HG02970 (cell line): Measurements from ENCODE around the gene RABGAP1L.
"Not testable (repeated sequence)": the region's sequence is repeated elsewhere in the genome, so short reads cannot be mapped to it uniquely, and the experiment has no call there.

ENCODE experiments used
- ATAC-seq: cut with Tn5 transposase; IDR thresholded peaks from one replicate; pipeline ENCODE4 v1.9.1; 2021; ENCODE audit warnings: mild to moderate bottlenecking, moderate library complexity, moderate number of reproducible peaks; ENCODE audit not compliant: unreplicated experiment, low FRiP score

Gene RABGAP1L

DNA sequence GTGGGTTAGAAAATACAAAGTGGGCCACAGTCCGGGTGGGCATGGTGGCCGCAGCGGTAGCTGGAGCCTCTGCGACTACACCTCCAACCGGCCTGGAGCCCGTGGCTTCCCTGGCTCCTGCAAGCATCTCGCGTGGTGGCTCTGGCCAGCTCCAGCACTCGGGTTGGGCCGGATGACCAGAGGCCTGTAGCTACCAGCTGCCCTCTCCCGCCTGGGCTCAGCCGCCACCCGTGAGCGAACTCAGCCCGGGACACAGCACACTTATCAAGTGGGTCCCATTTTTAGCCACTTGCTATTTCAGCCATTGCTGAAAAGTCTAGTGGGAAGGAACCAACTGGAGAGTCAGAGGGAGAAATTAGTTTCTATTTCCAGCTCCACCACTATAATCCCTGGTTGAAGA lies 732.7 kb downstream of the RABGAP1L start:
- ATAC-seq: no peak

DNA sequence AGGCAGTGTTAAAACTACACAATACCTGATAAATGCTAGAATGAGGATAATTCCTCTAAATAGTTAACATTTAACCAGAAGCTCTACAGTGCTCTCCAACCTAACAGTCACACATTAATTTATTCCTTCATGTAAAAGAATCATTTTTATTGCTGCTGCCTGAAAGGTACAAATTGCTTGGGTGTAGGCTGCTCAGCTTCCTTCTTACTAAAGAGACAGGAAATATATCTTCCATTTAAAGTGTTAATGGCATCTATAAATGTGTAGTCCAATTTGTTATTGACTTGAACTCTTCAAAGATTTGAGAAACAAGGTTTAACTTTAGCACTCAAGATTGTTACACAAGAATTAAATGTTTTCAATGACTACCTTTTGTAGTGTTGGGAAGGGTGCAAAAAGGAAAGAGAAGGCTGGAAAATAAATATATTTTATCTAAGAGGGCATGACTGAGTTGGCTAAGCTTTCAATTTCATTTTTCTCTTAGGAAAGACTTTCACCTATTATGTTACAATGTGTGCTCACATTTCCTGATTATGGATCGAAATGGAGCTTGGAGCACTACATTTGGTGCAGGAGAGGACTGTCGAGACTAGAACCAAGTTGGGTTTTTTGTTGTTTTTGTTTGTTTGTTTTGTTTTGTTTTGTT lies 734.9 kb downstream of the RABGAP1L start:
- no peak for ATAC-seq

DNA sequence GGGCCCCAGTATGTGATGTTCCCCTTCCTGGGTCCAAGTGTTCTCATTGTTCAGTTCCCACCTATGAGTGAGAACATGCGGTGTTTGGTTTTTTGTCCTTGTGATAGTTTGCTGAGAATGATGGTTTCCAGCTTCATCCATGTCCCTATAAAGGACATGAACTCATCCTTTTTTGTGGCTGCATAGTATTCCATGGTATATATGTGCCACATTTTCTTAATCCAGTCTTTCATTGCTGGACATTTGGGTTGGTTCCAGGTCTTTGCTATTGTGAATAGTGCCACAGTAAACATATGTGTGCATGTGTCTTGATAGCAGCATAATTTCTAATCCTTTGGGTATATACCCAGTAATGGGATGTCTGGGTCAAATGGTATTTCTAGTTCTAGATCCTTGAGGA lies 736.3 kb downstream of the RABGAP1L start:
- ATAC-seq: not testable (repeated sequence)

DNA sequence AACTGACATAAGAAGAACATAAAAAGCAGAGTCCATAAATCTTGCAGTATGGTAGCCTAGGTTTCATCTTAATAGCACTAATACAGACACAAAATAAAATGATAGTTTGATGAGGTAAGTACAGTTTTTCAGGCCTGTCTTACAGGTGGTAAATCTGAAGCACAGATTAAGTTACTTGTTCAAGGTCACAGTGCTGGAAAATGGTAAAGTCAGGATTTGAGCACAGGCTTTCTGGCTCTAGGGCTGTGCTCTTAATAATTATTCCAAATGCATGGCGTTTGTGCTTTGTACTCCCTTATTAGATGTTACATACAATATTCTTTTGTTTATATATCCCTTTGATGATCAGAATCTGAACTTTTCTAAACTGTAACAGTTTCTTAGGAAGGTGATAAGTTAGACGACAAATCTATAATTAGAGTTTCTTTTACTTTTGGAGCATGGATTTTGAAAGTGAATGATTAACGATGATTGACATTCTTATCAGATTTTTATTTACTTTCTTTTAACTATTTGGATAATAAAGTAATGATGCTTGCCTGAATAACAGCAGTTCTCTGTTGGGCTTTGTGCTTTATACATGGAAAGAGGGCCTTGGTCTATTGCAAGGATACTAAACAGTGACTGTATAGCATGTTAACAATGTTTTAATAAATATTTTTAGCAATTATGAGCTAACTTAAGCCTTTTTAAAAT lies 738.9 kb downstream of the RABGAP1L start:
- no peak for ATAC-seq

DNA sequence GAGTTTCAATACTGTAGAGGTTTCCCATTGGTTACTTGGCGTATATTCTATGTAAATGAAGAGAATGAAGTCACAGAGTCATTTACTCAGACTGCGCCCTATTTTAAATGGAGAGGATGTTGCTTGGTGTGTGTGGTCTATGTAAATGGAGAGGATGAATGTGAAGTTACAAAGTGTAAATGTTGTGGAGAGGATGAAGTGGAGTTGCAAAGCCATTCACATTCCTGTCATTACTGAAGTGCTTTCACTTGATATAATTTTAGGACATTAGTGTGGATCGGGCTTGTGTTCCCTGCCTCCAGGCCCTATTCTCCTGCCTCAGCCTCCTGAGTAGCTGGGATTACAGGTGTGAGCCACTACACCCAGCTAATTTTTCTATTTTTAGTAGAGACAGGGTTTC lies 741.0 kb downstream of the RABGAP1L start:
- no peak for ATAC-seq

DNA sequence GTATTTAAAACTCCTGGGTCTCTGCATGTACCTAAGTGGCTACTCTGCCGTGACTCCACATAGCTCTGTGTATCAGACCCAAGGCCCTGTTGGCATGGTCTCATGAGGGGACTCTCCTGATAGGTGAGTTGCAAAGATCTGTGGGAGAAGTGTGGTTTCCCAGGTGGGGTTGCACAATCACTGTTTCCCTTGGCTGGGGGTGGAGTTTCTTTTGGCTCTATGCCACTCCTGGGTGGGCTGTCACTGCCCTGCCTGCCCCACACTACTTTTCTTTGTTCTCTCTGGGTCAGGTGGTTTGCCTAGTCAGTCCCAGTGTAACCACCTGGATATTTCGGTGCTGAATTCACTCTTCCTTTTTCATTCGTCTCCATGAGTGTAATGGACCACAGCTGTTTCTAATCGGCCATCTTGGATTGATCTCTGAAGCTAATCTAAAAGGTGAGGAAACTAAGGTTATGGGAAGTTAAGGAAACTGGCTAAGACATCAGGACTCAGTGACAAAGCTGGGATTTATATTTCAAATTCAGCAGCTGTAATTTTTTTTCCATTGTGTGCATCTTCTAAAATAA lies 743.3 kb downstream of the RABGAP1L start:
- ATAC-seq: no peak

DNA sequence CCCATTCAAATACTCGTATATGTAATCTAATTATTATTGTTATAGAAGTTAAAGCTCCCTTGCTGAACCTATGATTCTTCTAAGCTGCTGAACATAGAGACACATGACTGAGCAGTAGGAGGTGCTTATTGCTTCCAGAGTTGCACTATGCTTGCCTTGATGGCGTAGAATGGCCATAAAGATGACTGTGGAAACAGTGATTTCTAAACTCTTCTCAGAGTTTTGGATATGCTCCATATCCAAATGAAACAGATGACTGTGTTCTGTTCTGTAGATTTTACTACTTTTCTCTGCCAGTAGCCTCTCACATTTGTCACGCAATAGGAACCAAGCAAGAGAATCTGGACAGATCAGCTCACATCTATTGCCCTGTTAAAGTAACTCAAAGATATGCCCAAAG lies 752.3 kb downstream of the RABGAP1L start:
- ATAC-seq: no peak

DNA sequence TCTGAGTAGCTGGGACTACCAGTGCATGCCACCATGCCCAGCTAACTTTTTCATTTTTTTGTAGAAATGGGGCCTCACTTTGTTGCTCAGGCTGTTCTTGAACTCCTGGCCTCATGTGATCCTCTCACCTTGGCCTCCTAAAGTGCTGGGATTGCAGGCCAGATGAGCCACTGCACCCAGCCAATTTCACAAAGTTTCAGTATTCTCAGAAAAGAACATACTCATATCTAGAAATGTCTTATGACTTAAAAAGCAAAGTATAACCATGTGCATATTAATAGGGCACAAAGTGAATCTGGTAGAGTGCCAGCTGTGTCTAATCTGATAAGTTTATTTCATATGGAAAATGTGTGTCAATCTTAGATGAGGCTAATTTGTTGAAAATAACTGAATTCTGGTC lies 752.9 kb downstream of the RABGAP1L start:
- no peak for ATAC-seq

DNA sequence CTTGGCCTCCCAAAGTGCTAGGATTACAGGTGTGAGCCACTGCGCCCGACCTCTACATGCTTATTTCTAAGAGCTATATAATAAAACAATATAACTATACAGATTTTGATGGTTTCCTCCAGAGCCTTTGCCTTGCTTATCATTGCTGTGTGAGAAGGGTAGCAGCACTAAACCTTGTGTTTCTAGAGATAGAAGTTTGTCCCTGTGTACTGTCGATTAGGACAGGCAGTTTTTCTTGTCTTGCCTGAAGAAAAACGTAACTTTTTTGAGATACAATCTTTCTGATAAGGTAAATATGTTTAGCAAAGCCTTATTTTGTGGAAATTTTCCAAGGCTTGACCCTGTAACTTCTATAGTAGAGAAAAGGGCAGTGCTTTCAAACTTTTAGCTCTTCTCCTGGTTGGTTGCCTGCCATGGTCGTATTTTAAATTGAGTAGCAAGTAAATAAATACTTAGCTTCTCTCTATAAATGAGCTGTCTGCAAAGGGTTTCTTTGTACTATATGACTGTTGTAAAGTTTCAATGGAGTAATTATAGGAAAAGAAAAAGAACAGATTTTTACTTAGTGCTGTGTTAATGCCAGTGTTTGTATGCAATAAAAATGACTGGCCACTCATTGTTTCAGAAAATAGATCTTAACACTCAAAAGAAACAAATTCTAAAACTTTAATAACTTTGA lies 754.0 kb downstream of the RABGAP1L start:
- no peak for ATAC-seq

DNA sequence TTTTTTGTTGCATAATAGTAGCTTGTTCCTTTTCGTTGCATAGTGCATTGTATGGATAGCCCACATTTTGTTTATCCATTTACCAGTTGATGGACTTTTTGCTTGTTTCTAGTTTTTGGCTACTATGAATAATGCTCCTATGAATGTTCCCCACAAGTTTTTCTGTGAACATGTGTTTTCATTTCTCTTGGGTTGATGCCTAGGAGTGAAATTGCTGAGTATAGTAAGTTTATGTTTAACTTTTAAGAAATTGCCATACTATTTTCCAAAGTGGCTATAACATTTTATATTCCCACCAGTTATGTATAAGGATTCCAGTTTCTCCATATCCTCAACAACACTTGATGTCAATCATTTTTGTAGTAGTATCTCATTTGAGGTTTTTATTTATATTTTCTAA lies 755.7 kb downstream of the RABGAP1L start:
- no peak for ATAC-seq

DNA sequence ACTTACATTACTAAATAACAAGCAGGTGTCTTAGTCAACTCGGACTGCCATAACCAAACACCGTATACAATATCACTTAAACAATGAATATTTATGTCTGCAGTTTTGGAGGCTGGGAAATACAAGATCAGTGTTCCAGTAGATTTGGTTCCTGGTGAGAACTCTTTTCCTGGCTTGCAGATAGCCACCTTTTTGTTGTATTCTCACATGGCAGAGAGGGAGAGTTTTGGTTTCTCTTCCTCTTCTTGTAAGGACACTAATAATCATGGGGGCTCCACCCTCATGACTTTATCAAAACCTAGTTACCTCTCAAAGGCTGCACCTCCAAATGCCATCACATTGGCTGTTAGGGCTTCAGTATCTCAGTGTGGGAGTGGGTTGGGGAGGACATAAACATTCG lies 757.5 kb downstream of the RABGAP1L start:
- ATAC-seq: no peak

DNA sequence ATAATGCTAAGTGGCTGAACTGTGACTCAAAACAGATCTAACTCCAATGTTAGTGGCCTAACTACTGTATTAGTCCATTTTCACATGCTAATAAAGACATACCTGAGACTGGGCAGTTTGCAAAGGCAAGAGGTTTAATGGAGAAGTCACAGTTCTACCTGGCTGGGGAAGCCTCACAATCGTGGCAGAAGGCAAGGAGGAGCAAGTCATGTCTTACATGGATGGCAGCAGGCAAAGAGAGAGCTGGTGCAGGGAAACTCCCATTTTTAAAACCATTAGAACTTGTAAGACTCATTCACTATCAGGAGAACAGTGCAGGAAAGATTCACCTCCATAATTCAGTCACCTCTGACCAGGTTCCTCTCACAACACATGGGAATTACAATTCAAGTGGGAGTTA lies 760.8 kb downstream of the RABGAP1L start:
- ATAC-seq: no peak

DNA sequence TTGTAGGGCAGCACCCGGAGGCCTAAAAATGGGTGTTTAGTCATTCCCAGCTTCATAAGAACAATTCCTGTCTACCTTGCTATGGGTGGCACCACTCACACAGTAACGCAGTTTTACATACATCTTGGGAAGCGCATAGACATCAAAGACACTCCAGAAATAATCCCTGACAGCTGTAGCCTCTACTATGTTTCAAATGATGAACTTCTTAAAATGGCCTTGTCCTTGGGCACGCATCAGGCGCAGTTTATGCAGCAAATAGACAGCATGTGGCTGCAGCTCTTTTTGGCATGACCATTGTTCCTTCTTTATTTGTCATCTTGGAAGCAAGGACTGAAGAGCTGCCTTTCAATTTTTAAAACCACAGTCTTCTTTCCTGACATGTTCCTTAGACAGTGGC lies 762.8 kb downstream of the RABGAP1L start:
- ATAC-seq: no peak

DNA sequence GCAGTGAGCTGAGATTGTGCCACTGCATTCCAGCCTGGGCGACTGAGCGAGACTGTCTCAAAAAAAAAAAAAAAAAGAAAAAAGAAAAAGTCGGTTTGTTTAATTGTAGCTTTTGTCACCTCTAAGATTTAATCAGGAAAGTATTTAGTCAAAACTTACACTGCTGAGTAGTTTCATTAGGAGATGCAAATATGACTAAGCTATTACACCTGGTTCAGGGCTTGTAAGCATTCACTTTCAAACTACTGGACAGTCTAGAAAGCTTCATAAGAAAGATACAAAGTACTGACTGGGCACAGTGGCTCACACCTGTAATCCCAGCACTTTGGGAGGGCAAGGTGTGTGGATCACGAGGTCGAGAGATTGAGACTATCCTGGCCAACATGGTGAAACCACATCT lies 764.5 kb downstream of the RABGAP1L start:
- ATAC-seq: no peak

DNA sequence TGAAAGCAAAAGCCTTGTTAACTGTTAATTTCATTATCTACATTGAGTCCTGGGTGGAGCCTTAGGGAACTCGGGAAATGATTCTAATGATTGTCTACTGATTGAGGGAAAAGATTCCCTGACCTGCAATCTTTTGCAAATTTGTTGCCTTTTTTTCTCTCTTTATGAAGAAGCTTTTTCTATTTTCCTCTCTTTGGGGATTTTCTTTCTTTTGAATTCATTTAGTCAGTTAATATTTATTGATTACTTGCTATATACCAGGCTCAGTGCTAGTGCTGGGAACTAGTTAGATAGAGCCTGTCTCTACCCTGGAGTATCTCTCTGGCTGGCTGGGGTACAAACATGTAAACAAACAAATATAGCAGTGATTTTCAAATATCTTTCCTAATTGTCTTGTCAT lies 769.2 kb downstream of the RABGAP1L start:
- ATAC-seq: no peak

DNA sequence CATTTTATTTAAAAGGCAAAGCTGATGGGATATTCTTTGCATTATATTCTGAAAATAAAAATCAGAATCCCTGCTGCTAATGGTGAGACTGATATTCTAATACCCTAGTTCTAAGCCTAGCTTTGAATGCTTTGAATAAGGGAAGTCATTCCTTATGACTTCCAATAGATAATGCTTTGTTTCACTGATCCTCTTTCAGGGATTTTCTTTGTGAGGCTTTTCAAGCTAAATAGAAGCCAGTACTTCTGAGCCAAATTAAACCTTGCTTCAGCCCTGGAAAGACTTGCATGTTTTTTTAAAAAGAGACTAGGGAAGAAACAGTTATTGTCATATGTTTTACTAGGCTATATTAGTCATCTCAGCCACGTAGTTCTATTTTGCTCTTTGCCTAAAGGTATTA lies 771.9 kb downstream of the RABGAP1L start:
- ATAC-seq: no peak

DNA sequence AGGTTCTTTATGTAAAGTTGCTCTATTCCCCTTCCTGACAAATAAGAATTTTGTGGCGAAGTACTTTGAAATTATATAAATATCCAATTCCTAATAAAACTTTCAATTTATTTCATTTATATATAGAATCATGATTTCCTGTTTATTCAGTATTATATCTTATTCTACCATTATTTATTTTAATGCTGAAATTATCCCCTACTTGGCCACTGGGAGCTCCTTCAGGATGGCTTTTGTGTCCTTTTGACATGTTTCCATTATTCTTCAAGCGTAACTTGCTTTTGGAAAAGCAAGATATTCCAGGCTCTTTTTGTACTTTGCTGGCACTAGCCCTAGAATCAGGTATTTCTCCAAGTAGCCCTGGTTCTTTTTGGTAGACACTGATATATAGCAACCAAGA lies 773.3 kb downstream of the RABGAP1L start:
- ATAC-seq: no peak

DNA sequence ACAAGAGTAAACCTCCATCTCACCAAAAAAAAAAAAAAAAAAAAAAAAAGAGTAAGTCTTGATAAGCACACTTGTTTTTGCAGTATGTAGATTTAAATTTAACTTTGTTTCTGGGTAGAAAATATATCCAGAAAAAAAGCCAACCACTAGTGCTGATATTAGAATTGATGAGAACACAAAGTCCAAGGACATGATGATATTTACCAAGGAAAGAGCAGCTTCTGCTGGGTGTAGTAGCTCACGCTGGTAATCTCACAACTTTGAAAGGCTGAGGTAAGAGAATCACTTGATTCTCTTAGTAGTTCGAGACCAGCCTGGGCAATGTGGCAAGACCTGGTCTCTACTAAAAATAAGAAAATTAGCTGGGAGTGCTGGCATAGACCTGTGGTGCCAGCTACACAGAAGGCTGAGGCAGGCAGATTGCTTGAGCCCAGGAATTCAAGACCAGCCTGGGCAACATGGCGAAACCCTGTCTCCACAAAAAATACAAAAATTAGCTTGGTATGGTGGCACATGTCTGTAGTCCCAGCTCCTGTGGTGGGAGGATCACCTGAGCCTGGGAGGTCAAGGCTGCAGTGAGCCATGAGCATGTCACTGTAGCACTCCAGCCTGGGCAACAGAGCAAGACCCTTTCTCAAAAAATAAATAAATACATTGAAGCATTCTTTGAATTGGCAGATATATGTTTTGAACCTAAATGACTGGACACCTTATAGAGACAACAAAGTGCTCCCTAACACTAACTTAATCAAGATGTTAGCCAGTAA lies 776.8 kb downstream of the RABGAP1L start:
- no peak for ATAC-seq

DNA sequence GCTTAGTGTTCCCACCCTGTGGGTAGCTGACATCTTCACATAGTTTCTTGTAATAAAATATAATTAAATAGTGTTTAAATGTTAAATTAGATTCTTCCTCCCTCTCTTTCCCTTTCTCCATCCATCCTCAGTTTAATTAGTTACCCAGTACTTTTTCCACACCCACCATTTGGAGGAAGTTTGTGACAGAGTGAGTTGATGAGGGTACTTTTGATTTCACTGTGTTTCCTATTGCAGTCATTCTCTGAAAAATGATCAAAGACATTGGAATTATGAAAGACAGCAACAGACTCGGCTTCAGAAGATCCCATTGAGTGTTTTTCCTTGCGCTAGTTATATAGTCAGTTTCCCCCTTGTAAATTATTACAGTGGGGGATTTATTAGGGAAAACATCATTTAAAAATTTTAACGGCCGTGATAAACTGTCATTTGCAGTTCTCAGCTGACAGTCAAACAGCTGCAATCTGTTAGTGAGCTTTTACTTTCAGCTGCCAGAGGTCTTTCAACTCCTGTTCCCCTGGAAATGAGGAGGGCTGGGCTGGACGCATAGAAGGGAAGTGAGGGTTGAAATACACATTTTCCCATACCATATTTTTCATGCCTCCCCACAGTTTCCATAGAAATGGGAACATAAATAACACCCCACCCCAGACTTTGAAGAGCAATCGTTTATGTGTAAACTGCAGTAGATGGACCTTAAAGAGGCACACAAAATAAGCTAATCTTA lies 779.1 kb downstream of the RABGAP1L start:
- ATAC-seq: no peak
